IMR-90 (cell line): ENCODE results near the gene DPYD. TPM values are rescaled to one million over a fixed set of nuclear protein-coding genes. Genes with fewer than 3 reads are reported as not detected.

Experiments used
- ATAC-seq: fragments of 200-7000 bp; cut with Tn5 transposase; 2 replicates; pipeline ENCODE4 v1.9.1; 2020; ENCODE audit warnings: low read depth, mild to moderate bottlenecking, moderate library complexity
- BruUV-seq: library from RNA; stranded (reverse); fragments of 400-500 nt; replicated peaks from 2 replicates; lab custom pipeline; 2021; lab: Mats Ljungman, UMichigan
- CTCF ChIA-PET: fragments of 300-600 bp; formaldehyde crosslinking; extraction: SDS; loops from one replicate; lab custom pipeline; 2021; ENCODE audit warnings: antibody characterized with exemption; lab: Yijun Ruan, JAX
- POLR2A ChIA-PET: fragments of 300-600 bp; sonication (Branson Sonifier 250); formaldehyde crosslinking; loops from one replicate; lab custom pipeline; 2022; ENCODE audit warnings: antibody characterized with exemption; ENCODE audit not compliant: unreplicated experiment; lab: Charles Lee
- DNase-seq: peaks from one replicate; pipeline ENCODE4 v3.0.0; 2013
- H2AFZ ChIP-seq: replicated peaks from 2 replicates; pipeline ENCODE3; 2013; ENCODE audit warnings: low read length, mild to moderate bottlenecking; ENCODE audit not compliant: poor library complexity
- H2AK5ac ChIP-seq: 2 replicates; pipeline ENCODE4 v1.6.1; 2013; ENCODE audit warnings: low read depth, low read length, inconsistent platforms
- H2AK9ac ChIP-seq: replicated peaks from 2 replicates; pipeline ENCODE3; 2013; ENCODE audit warnings: mild to moderate bottlenecking, low read depth, low read length, moderate library complexity; ENCODE audit not compliant: poor library complexity
- H2BK120ac ChIP-seq: 2 replicates; pipeline ENCODE4 v1.6.1; 2013; ENCODE audit warnings: low read depth, low read length, inconsistent platforms
- H2BK15ac ChIP-seq: 3 replicates; pipeline ENCODE4 v1.6.1; 2013; ENCODE audit warnings: low read depth, low read length, inconsistent platforms
- H2BK20ac ChIP-seq: 2 replicates; pipeline ENCODE4 v1.6.1; 2013; ENCODE audit warnings: low read depth, mild to moderate bottlenecking, inconsistent platforms, low read length, moderate library complexity
- H2BK5ac ChIP-seq: 2 replicates; pipeline ENCODE4 v1.6.1; 2013; ENCODE audit warnings: mild to moderate bottlenecking, low read depth, low read length, inconsistent platforms; ENCODE audit not compliant: poor library complexity, severe bottlenecking
- H3K14ac ChIP-seq: replicated peaks from 2 replicates; pipeline ENCODE4 v1.6.1; 2013; ENCODE audit warnings: low read depth, low read length, inconsistent platforms
- H3K18ac ChIP-seq: 2 replicates; pipeline ENCODE4 v1.6.1; 2013; ENCODE audit warnings: low read depth, low read length, control low read depth
- H3K23ac ChIP-seq: 2 replicates; pipeline ENCODE4 v1.6.1; 2013; ENCODE audit warnings: low read depth, low read length, inconsistent platforms
- H3K27ac ChIP-seq: 2 replicates; pipeline ENCODE4 v1.5.1; 2013; ENCODE audit warnings: mild to moderate bottlenecking, control low read depth, low read length; ENCODE audit not compliant: insufficient read depth
- H3K27me3 ChIP-seq: 2 replicates; pipeline ENCODE4 v1.6.1; 2013; ENCODE audit warnings: low read length; ENCODE audit not compliant: control insufficient read depth, insufficient read depth
- H3K36me3 ChIP-seq: 2 replicates; pipeline ENCODE4 v1.6.1; 2013; ENCODE audit warnings: low read length, mixed read lengths; ENCODE audit not compliant: control insufficient read depth, insufficient read depth
- H3K4ac ChIP-seq: 2 replicates; pipeline ENCODE4 v1.6.1; 2013; ENCODE audit warnings: low read depth, low read length, inconsistent platforms
- H3K4me1 ChIP-seq: 2 replicates; pipeline ENCODE4 v1.6.1; 2013; ENCODE audit warnings: low read length, mixed read lengths; ENCODE audit not compliant: control insufficient read depth, insufficient read depth
- H3K4me2 ChIP-seq: 2 replicates; pipeline ENCODE4 v1.6.1; 2013; ENCODE audit warnings: low read depth, mild to moderate bottlenecking, control low read depth, low read length, moderate library complexity
- H3K4me3 ChIP-seq: 2 replicates; pipeline ENCODE4 v1.5.1; 2013; ENCODE audit warnings: low read depth, mild to moderate bottlenecking, control low read depth, low read length, moderate library complexity; ENCODE audit not compliant: insufficient read depth
- H3K56ac ChIP-seq: 2 replicates; pipeline ENCODE4 v1.6.1; 2013; ENCODE audit warnings: low read length, inconsistent platforms; ENCODE audit not compliant: insufficient read depth; ENCODE audit errors: extremely low read depth
- H3K79me1 ChIP-seq, 2 experiments: 2 replicates each; pipeline ENCODE4 v1.6.1; 2013; ENCODE audit warnings: low read length in 2 of 2, inconsistent platforms in 1 of 2, low read depth in 1 of 2
- H3K9ac ChIP-seq: 2 replicates; pipeline ENCODE4 v1.6.1; 2013; ENCODE audit warnings: low read depth, low read length, control low read depth
- H3K9me1 ChIP-seq: 2 replicates; pipeline ENCODE4 v1.6.1; 2013; ENCODE audit warnings: low read length, inconsistent platforms; ENCODE audit not compliant: insufficient read depth
- H3K9me3 ChIP-seq: 2 replicates; pipeline ENCODE4 v1.6.1; 2013; ENCODE audit warnings: low read length; ENCODE audit not compliant: control insufficient read depth, insufficient read depth
- H4K20me1 ChIP-seq: 2 replicates; pipeline ENCODE4 v1.6.1; 2013; ENCODE audit warnings: low read length, inconsistent platforms; ENCODE audit not compliant: insufficient read depth
- H4K5ac ChIP-seq: 2 replicates; pipeline ENCODE4 v1.6.1; 2013; ENCODE audit warnings: mild to moderate bottlenecking, low read depth, low read length, control low read depth
- H4K8ac ChIP-seq, 2 experiments: 2 replicates each; pipeline ENCODE4 v1.6.1; 2013; ENCODE audit warnings: low read depth in 2 of 2, low read length in 2 of 2, control low read depth in 1 of 2, inconsistent platforms in 1 of 2
- H4K91ac ChIP-seq: 2 replicates; pipeline ENCODE4 v1.6.1; 2013; ENCODE audit warnings: low read depth, low read length, inconsistent platforms; ENCODE audit not compliant: insufficient read depth
- BHLHE40 ChIP-seq: fragments of 150-350 bp; IDR thresholded peaks from 2 replicates; pipeline ENCODE4 v1.6.1; 2016; ENCODE audit warnings: mild to moderate bottlenecking, low read depth, low read length
- CEBPB ChIP-seq: IDR thresholded peaks from 2 replicates; pipeline ENCODE4 v1.6.1; 2012; ENCODE audit warnings: low read depth, low read length, improper control_type of control experiment
- CHD1 ChIP-seq: IDR thresholded peaks from 2 replicates; pipeline ENCODE4 v1.6.1; 2012; ENCODE audit warnings: low read depth, low read length, improper control_type of control experiment
- FOS ChIP-seq: fragments of 150-350 bp; IDR thresholded peaks from 2 replicates; pipeline ENCODE4 v1.6.1; 2016; ENCODE audit warnings: low read depth, low read length
- MAFK ChIP-seq: IDR thresholded peaks from 2 replicates; pipeline ENCODE4 v1.6.1; 2012; ENCODE audit warnings: low read depth, low read length, improper control_type of control experiment
- MAZ ChIP-seq: IDR thresholded peaks from 2 replicates; pipeline ENCODE4 v1.6.1; 2012; ENCODE audit warnings: low read depth, mild to moderate bottlenecking, low read length, improper control_type of control experiment, moderate library complexity, borderline replicate concordance
- MXI1 ChIP-seq: IDR thresholded peaks from 2 replicates; pipeline ENCODE4 v1.6.1; 2012; ENCODE audit warnings: low read depth, mild to moderate bottlenecking, low read length, moderate library complexity, borderline replicate concordance
- NFE2L2 ChIP-seq: fragments of 150-350 bp; IDR thresholded peaks from 2 replicates; pipeline ENCODE4 v1.6.1; 2016; ENCODE audit warnings: low read depth, mild to moderate bottlenecking, low read length
- POLR2A ChIP-seq: IDR thresholded peaks from 2 replicates; pipeline ENCODE4 v1.6.1; 2012; ENCODE audit warnings: mild to moderate bottlenecking, low read depth, low read length
- RAD21 ChIP-seq: IDR thresholded peaks from 2 replicates; pipeline ENCODE4 v1.6.1; 2012; ENCODE audit warnings: low read length, improper control_type of control experiment
- RCOR1 ChIP-seq: IDR thresholded peaks from 2 replicates; pipeline ENCODE4 v1.6.1; 2012; ENCODE audit warnings: mild to moderate bottlenecking, low read length, improper control_type of control experiment; ENCODE audit not compliant: insufficient replicate concordance
- RFX5 ChIP-seq: IDR thresholded peaks from 2 replicates; pipeline ENCODE4 v1.8.0; 2012; ENCODE audit warnings: low read depth, mild to moderate bottlenecking, low read length, moderate library complexity
- SMC3 ChIP-seq: fragments of 150-350 bp; IDR thresholded peaks from 2 replicates; pipeline ENCODE4 v1.6.1; 2016; ENCODE audit warnings: low read depth, mild to moderate bottlenecking, antibody characterized with exemption, low read length, moderate library complexity
- dilution Hi-C: fragments of 300-500 bp; cut with HindIII; formaldehyde crosslinking; loops from one replicate; pipeline ENCODE4 v1.14.3; 2018; ENCODE audit warnings: low sequenced_read_pairs; ENCODE audit not compliant: unreplicated experiment
- in situ Hi-C: fragments of 300-500 bp; cut with MboI; formaldehyde crosslinking; loops from 3 replicates; pipeline ENCODE4 v1.14.3; 2019; ENCODE audit warnings: low sequenced_read_pairs, inconsistent platforms, mixed read lengths
- intact Hi-C: fragments of 100-400 bp; cut with micrococcal nuclease; formaldehyde crosslinking; loops from 2 replicates; pipeline ENCODE4 v1.10.0; 2022
- polyA plus RNA-seq, 3 experiments: library from polyadenylated mRNA; depleted of rRNA; stranded (reverse); fragments of >200 nt; gene quantifications; 2 replicates each; pipeline ENCODE4 v1.2.3, GENCODE V29; 2012; ENCODE audit warnings: low replicate concordance in 1 of 3
- total RNA-seq: library from RNA; depleted of rRNA; stranded (reverse); fragments of >200 nt; gene quantifications from 2 replicates; pipeline ENCODE4 v1.2.3, GENCODE V29; 2012
- TF ChIP-seq, protein P1 (sequence below): fragments of 150-350 bp; IDR thresholded peaks from 2 replicates; pipeline ENCODE4 v1.6.1; 2016; ENCODE audit warnings: low read depth, mild to moderate bottlenecking, low read length, moderate library complexity, borderline replicate concordance
- TF ChIP-seq, protein P2 (sequence below): fragments of 150-350 bp; IDR thresholded peaks from 2 replicates; pipeline ENCODE4 v1.6.1; 2017; ENCODE audit warnings: mild to moderate bottlenecking, antibody characterized with exemption, low read length, low read depth
- TF ChIP-seq, protein P3 (sequence below): conservative IDR thresholded peaks from 2 replicates; pipeline ENCODE4 v1.5.1; 2012; ENCODE audit warnings: mild to moderate bottlenecking, low read depth, low read length, improper control_type of control experiment

DPYD gene
- total and polyA plus RNA-seq, 2 of the 4 experiments (the other 2 are of a cell fraction): 9.3 to 47.3 TPM

DNA sequence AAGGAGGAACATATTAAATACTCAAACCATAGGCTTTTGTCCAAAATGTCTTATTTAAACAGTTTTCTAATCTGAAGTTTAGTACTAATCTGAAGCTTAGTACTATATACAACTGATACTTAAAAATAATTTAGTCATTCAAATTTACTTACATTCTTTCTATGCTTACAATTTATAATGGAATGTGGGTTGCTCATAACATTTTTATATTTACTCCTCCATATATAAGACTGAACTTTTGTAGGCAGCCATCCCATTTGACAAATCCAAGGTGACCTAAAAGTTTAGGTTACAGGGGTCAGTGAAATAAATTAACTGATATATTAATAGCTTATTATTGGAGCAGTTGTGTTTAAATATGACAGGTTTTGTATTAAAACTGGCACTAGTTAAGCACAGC is 570.6 kb downstream of the DPYD start:
- Histone ChIP-seq H2BK120ac (no peak overlapping the region), H3K36me3 (no peaks in the 10 kb centered on the region), H3K79me1 (no peaks in the 10 kb centered on the region), H4K5ac (no peak overlapping the region), H4K8ac (no peak overlapping the region), H3K9ac (no peak overlapping the region), H3K27ac (no peak overlapping the region), H3K27me3 (no peaks in the 10 kb centered on the region), H4K20me1 (no peaks in the 10 kb centered on the region), H2AFZ (no peak overlapping the region), H3K4ac (no peak overlapping the region), H2BK20ac (no peak overlapping the region), H3K4me2 (no peak overlapping the region; the same call in 1 of the 2 replicates), H3K4me3 (no peak overlapping the region), H2BK5ac (peak overlapping the region; percentile 86), H3K9me1 (no peaks in the 10 kb centered on the region), H2BK15ac (no peak overlapping the region), H2AK5ac (no peak overlapping the region), H3K9me3 (no peaks in the 10 kb centered on the region), H3K23ac (no peak overlapping the region), H3K18ac (no peak overlapping the region), H4K91ac (no peak overlapping the region), H3K14ac (no peak overlapping the region), H3K56ac (no peak overlapping the region), H3K4me1 (peaks cover 1% of the 10 kb centered on the region; the same call in 1 of the 2 replicates), H2AK9ac (no peak overlapping the region)
- no peak for TF ChIP-seq NFE2L2
- no peak for TF ChIP-seq POLR2A
- no peak for TF ChIP-seq CHD1
- TF ChIP-seq, protein P1, sequence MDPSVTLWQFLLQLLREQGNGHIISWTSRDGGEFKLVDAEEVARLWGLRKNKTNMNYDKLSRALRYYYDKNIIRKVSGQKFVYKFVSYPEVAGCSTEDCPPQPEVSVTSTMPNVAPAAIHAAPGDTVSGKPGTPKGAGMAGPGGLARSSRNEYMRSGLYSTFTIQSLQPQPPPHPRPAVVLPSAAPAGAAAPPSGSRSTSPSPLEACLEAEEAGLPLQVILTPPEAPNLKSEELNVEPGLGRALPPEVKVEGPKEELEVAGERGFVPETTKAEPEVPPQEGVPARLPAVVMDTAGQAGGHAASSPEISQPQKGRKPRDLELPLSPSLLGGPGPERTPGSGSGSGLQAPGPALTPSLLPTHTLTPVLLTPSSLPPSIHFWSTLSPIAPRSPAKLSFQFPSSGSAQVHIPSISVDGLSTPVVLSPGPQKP: no peak
- TF ChIP-seq RCOR1: no peak
- TF ChIP-seq FOS: no peak
- TF ChIP-seq BHLHE40: no peak
- TF ChIP-seq, protein P2, sequence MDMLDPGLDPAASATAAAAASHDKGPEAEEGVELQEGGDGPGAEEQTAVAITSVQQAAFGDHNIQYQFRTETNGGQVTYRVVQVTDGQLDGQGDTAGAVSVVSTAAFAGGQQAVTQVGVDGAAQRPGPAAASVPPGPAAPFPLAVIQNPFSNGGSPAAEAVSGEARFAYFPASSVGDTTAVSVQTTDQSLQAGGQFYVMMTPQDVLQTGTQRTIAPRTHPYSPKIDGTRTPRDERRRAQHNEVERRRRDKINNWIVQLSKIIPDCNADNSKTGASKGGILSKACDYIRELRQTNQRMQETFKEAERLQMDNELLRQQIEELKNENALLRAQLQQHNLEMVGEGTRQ: no peak
- TF ChIP-seq MXI1: no peak
- TF ChIP-seq, protein P3, sequence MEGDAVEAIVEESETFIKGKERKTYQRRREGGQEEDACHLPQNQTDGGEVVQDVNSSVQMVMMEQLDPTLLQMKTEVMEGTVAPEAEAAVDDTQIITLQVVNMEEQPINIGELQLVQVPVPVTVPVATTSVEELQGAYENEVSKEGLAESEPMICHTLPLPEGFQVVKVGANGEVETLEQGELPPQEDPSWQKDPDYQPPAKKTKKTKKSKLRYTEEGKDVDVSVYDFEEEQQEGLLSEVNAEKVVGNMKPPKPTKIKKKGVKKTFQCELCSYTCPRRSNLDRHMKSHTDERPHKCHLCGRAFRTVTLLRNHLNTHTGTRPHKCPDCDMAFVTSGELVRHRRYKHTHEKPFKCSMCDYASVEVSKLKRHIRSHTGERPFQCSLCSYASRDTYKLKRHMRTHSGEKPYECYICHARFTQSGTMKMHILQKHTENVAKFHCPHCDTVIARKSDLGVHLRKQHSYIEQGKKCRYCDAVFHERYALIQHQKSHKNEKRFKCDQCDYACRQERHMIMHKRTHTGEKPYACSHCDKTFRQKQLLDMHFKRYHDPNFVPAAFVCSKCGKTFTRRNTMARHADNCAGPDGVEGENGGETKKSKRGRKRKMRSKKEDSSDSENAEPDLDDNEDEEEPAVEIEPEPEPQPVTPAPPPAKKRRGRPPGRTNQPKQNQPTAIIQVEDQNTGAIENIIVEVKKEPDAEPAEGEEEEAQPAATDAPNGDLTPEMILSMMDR: no peak
- TF ChIP-seq MAFK: no peak
- TF ChIP-seq CEBPB: no peak
- no peak for TF ChIP-seq RAD21
- no peak for TF ChIP-seq MAZ
- TF ChIP-seq SMC3: no peak
- no peak for TF ChIP-seq RFX5
- DNase-seq (peak; percentile 61), ATAC-seq (peak; percentile 82)
- intact Hi-C loops (loop anchor here (2.0 kb wide), 1 partner anchor 15 kb away; no protein-coding TSS in a partner anchor), in situ Hi-C loops (no loop called here), dilution Hi-C loops (no loop called here)
- ChIA-PET POLR2A (no interaction called here), CTCF (interaction anchor here (0.6 kb wide), 1 partner anchor 156 kb away, joined by 4 read pairs; no protein-coding TSS in a partner anchor)
- BruUV-seq: no TSS peak
